Keratinocyte (primary cell): Measurements from ENCODE around the gene FMN1. TPM values are rescaled to one million over a fixed set of nuclear protein-coding genes. Genes with fewer than 3 reads are reported as not detected.

ENCODE experiments used
- DNase-seq: peaks from one replicate; pipeline ENCODE4 v3.0.0-alpha.2; 2011; ENCODE audit warnings: low read depth, missing footprints, low spot score
- FAIRE-seq: peaks from 2 replicates; lab custom pipeline; 2011; peaks lifted over from hg19 to GRCh38; lab: Jason Lieb, UNC
- H2AFZ ChIP-seq: 2 replicates; pipeline ENCODE4 v1.6.0; 2012; ENCODE audit warnings: low read length, control low read depth, inconsistent platforms; ENCODE audit not compliant: control insufficient read depth
- H3K27ac ChIP-seq: 2 replicates; pipeline ENCODE4 v1.5.1; 2011; ENCODE audit warnings: low read length; ENCODE audit not compliant: control insufficient read depth, insufficient read depth
- H3K27me3 ChIP-seq: 3 replicates; pipeline ENCODE4 v1.6.0; 2011; ENCODE audit warnings: low read length; ENCODE audit not compliant: control insufficient read depth, insufficient read depth; ENCODE audit errors: extremely low read depth
- H3K36me3 ChIP-seq, 2 experiments: 2 replicates in 1 of 2; 3 replicates in 1 of 2; pipeline ENCODE4 v1.5.1; 2011; ENCODE audit warnings: low read length in 2 of 2, mild to moderate bottlenecking in 1 of 2; ENCODE audit not compliant: control insufficient read depth in 2 of 2, insufficient read depth in 2 of 2; ENCODE audit errors: extremely low read depth in 1 of 2
- H3K4me1 ChIP-seq: 3 replicates; pipeline ENCODE4 v1.5.1; 2011; ENCODE audit warnings: low read length; ENCODE audit not compliant: control insufficient read depth, insufficient read depth; ENCODE audit errors: extremely low read depth
- H3K4me2 ChIP-seq: 3 replicates; pipeline ENCODE4 v1.6.0; 2011; ENCODE audit warnings: low read depth, low read length; ENCODE audit not compliant: control insufficient read depth, insufficient read depth; ENCODE audit errors: extremely low read depth
- H3K4me3 ChIP-seq, 3 experiments: fragments of 200-600 bp in 1 of 3; sonication (generic) in 1 of 3; 2 replicates in 2 of 3; 3 replicates in 1 of 3; pipeline ENCODE4 v1.5.1; 2011 to 2016; ENCODE audit warnings: low read length in 3 of 3, mild to moderate bottlenecking in 3 of 3, control low read depth in 2 of 3, inconsistent platforms in 1 of 3, low read depth in 1 of 3, mixed read lengths in 1 of 3, mixed run types in 1 of 3, moderate library complexity in 1 of 3; ENCODE audit not compliant: control insufficient read depth in 2 of 3, insufficient read depth in 2 of 3; ENCODE audit errors: extremely low read depth in 1 of 3
- H3K79me2 ChIP-seq: 2 replicates; pipeline ENCODE4 v1.6.0; 2012; ENCODE audit warnings: low read length; ENCODE audit not compliant: control insufficient read depth, insufficient read depth
- H3K9ac ChIP-seq: 3 replicates; pipeline ENCODE4 v1.6.0; 2011; ENCODE audit warnings: low read length; ENCODE audit not compliant: control insufficient read depth, insufficient read depth; ENCODE audit errors: extremely low read depth
- H3K9me1 ChIP-seq: 3 replicates; pipeline ENCODE4 v1.6.0; 2011; ENCODE audit warnings: low read length; ENCODE audit not compliant: control insufficient read depth, insufficient read depth; ENCODE audit errors: extremely low read depth
- H3K9me3 ChIP-seq: 2 replicates; pipeline ENCODE4 v1.5.1; 2012; ENCODE audit warnings: low read depth, low read length; ENCODE audit not compliant: control insufficient read depth
- H4K20me1 ChIP-seq: 3 replicates; pipeline ENCODE4 v1.6.0; 2011; ENCODE audit warnings: low read length; ENCODE audit not compliant: control insufficient read depth, insufficient read depth; ENCODE audit errors: extremely low read depth
- CTCF ChIP-seq, 3 experiments: IDR thresholded peaks in 1 of 3; conservative IDR thresholded peaks in 1 of 3; optimal IDR thresholded peaks in 1 of 3; 2 replicates in 2 of 3; 3 replicates in 1 of 3; pipeline versions ENCODE3 to v1.5.1; 2011; ENCODE audit warnings: low read length in 3 of 3, mild to moderate bottlenecking in 3 of 3, moderate library complexity in 2 of 3, control low read depth in 1 of 3, inconsistent platforms in 1 of 3; ENCODE audit not compliant: insufficient read depth in 2 of 3; ENCODE audit errors: extremely low read depth in 1 of 3
- EZH2 ChIP-seq: IDR thresholded peaks from one replicate; pipeline ENCODE4 v1.6.1; 2012; ENCODE audit warnings: inconsistent platforms, mild to moderate bottlenecking, low read length, moderate library complexity
- dilution Hi-C: fragments of 300-500 bp; cut with MboI; formaldehyde crosslinking; loops from one replicate; pipeline ENCODE4 v1.7.0; 2020; ENCODE audit warnings: low sequenced_read_pairs; ENCODE audit not compliant: extremely low pct_ligation_motif_present
- polyA plus RNA-seq, 5 experiments: library from polyadenylated mRNA; depleted of rRNA in 3 of 5; stranded (reverse) in 3 of 5; stranded (forward) in 1 of 5; unstranded in 1 of 5; fragments of >200 nt; gene quantifications; 1 replicate in 1 of 5; 2 replicates in 3 of 5; 3 replicates in 1 of 5; pipeline versions ENCODE4 v1.2.1 to v1.2.3, GENCODE V29; 2011 to 2012; ENCODE audit warnings: missing spikeins in 2 of 5, low read depth in 1 of 5, low replicate concordance in 1 of 5

Gene FMN1
- polyA plus RNA-seq, 1 donor (not counting 4 experiments of a cell fraction or from before 2014, with no cell fraction given) = 0.71 TPM

- no peak overlapping the region for H3K27ac ChIP-seq
- no peaks in the 10 kb centered on the region for H3K79me2 ChIP-seq
- DNase-seq (no peak), FAIRE-seq (no peak)
- peaks cover 26% of the 10 kb centered on the region for H3K4me1 ChIP-seq
- no peaks in the 10 kb centered on the region for H4K20me1 ChIP-seq
- no peaks in the 10 kb centered on the region for H3K9me1 ChIP-seq
- H3K9ac ChIP-seq = no peak overlapping the region
- no peak overlapping the region for H3K4me3 ChIP-seq
- H3K4me2 ChIP-seq = no peak overlapping the region
- no peaks in the 10 kb centered on the region for H3K9me3 ChIP-seq
- H2AFZ ChIP-seq = no peak overlapping the region
- no peaks in the 10 kb centered on the region for H3K27me3 ChIP-seq
- TF ChIP-seq EZH2 (no peak), CTCF (optimal IDR thresholded peaks at IDR 0.05 in 1 of 3, IDR thresholded peaks at IDR 0.05 in 1 of 3, conservative IDR thresholded peaks at IDR 0.05 in 1 of 3; ENCODE audit: extremely low read depth in 1 of 3, insufficient read depth in 2 of 3, low read length in 3 of 3) (no peak)
- H3K36me3 ChIP-seq = no peaks in the 10 kb centered on the region
- dilution Hi-C loops = no loop called here
These were observed 371.8 kb downstream of the FMN1 start for GRCh38 chr15:32822739-32823138.

GRCh38 chr15:32819448-32819847, 375.1 kb downstream of the FMN1 start:
- no peak for TF ChIP-seq CTCF (optimal IDR thresholded peaks at IDR 0.05 in 1 of 3, IDR thresholded peaks at IDR 0.05 in 1 of 3, conservative IDR thresholded peaks at IDR 0.05 in 1 of 3; ENCODE audit: extremely low read depth in 1 of 3, insufficient read depth in 2 of 3, low read length in 3 of 3)
- no peak for TF ChIP-seq EZH2
- Histone ChIP-seq H3K36me3 (no peaks in the 10 kb centered on the region), H3K4me3 (no peak overlapping the region), H4K20me1 (no peaks in the 10 kb centered on the region), H3K4me2 (peak overlapping the region; percentile 39), H3K27ac (no peak overlapping the region), H3K9me3 (no peaks in the 10 kb centered on the region), H3K4me1 (peaks cover 16% of the 10 kb centered on the region), H2AFZ (peak overlapping the region; percentile 8), H3K27me3 (no peaks in the 10 kb centered on the region), H3K79me2 (no peaks in the 10 kb centered on the region), H3K9me1 (no peaks in the 10 kb centered on the region), H3K9ac (no peak overlapping the region)
- DNase-seq = no peak
- dilution Hi-C loops = no loop called here
- no peak for FAIRE-seq
